ENCODE data around the gene P2RY6.
A peak's percentile ranks its signal among the peaks of the same experiment; 100 is the strongest.

P2RY6 gene

GRCh38 chr11:73288192-73288872 is 16.2 kb downstream of the P2RY6 start:
- no peak overlapping the region for H3K4me2 ChIP-seq (ENCODE audit: insufficient read depth, low read length)
- H4K20me1 ChIP-seq (ENCODE audit: insufficient read depth, low read length), result no peaks in the 10 kb centered on the region; the same call in 1 of the 2 replicates
- H3K79me2 ChIP-seq (ENCODE audit: insufficient read depth, low read length), result no peaks in the 10 kb centered on the region
- H3K4me1 ChIP-seq (ENCODE audit: insufficient read depth, low read length), result peaks cover 6% of the 10 kb centered on the region
- H2AFZ ChIP-seq (ENCODE audit: low read depth, low read length), result no peak overlapping the region
- H3K9me3 ChIP-seq (ENCODE audit: insufficient read depth, low read length, severe bottlenecking), result no peaks in the 10 kb centered on the region
- TF ChIP-seq EZH2 (IDR thresholded peaks at IDR 0.05; ENCODE audit: borderline replicate concordance, low read depth, low read length, severe bottlenecking), result no peak
- H3K27ac ChIP-seq (ENCODE audit: low read length), result no peak overlapping the region
- ATAC-seq (ENCODE audit: insufficient read depth, low read depth) (no peak), DNase-seq (no peak)
- no peak overlapping the region for H3K4me3 ChIP-seq (ENCODE audit: low read depth in 1 of 2, low read length in 2 of 2)
- H3K9ac ChIP-seq (ENCODE audit: low read depth, low read length), result no peak overlapping the region
- H3K36me3 ChIP-seq (ENCODE audit: insufficient read depth, low read length), result no peaks in the 10 kb centered on the region
- H3K27me3 ChIP-seq (ENCODE audit: insufficient read depth, low read length, poor library complexity), result no peaks in the 10 kb centered on the region

- peak; percentile 85 for ATAC-seq (ENCODE audit: insufficient read depth, low read depth)
Observed at GRCh38 chr11:73288873-73289707, 17.0 kb downstream of the P2RY6 start.

DNA sequence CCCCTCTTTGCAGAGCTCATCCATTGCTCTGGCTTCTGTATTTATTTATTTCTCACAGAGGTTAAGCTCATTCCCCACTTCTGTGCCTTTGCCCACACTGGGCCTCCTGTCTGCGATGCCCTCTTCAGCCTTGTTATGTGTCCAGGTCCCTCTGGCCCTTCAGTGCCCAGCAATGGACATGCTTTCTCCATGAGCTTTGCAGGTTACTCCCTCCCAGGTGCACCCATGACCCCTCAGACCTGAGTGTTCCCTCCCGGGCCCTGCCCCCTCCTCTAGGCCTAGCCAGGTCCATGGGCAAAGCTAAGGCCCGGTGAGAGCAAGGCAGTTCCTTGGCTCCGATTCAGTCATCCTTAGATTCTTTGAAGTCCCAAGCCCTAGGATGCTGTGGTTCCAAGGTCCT is 18.4 kb downstream of the P2RY6 start:
- Histone ChIP-seq H3K9me3 (ENCODE audit: insufficient read depth, low read length, severe bottlenecking) (no peaks in the 10 kb centered on the region), H4K20me1 (ENCODE audit: insufficient read depth, low read length) (no peaks in the 10 kb centered on the region; the same call in 1 of the 2 replicates), H3K4me3 (ENCODE audit: low read depth in 1 of 2, low read length in 2 of 2) (no peak overlapping the region), H2AFZ (ENCODE audit: low read depth, low read length) (no peak overlapping the region), H3K9ac (ENCODE audit: low read depth, low read length) (no peak overlapping the region), H3K36me3 (ENCODE audit: insufficient read depth, low read length) (no peaks in the 10 kb centered on the region), H3K79me2 (ENCODE audit: insufficient read depth, low read length) (no peaks in the 10 kb centered on the region), H3K4me2 (ENCODE audit: insufficient read depth, low read length) (no peak overlapping the region), H3K27ac (ENCODE audit: low read length) (no peak overlapping the region), H3K4me1 (ENCODE audit: insufficient read depth, low read length) (peaks cover 6% of the 10 kb centered on the region), H3K27me3 (ENCODE audit: insufficient read depth, low read length, poor library complexity) (peaks cover 8% of the 10 kb centered on the region)
- no peak for DNase-seq
- no peak for TF ChIP-seq EZH2 (IDR thresholded peaks at IDR 0.05; ENCODE audit: borderline replicate concordance, low read depth, low read length, severe bottlenecking)
- TF ChIP-seq, protein P1, sequence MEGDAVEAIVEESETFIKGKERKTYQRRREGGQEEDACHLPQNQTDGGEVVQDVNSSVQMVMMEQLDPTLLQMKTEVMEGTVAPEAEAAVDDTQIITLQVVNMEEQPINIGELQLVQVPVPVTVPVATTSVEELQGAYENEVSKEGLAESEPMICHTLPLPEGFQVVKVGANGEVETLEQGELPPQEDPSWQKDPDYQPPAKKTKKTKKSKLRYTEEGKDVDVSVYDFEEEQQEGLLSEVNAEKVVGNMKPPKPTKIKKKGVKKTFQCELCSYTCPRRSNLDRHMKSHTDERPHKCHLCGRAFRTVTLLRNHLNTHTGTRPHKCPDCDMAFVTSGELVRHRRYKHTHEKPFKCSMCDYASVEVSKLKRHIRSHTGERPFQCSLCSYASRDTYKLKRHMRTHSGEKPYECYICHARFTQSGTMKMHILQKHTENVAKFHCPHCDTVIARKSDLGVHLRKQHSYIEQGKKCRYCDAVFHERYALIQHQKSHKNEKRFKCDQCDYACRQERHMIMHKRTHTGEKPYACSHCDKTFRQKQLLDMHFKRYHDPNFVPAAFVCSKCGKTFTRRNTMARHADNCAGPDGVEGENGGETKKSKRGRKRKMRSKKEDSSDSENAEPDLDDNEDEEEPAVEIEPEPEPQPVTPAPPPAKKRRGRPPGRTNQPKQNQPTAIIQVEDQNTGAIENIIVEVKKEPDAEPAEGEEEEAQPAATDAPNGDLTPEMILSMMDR (IDR thresholded peaks at IDR 0.05; ENCODE audit: borderline replicate concordance, extremely low read depth, low read length, poor library complexity, severe bottlenecking), result no peak
- ATAC-seq (ENCODE audit: insufficient read depth, low read depth), result no peak

More at GRCh38 chr11:73288873-73289707, 17.0 kb downstream of the P2RY6 start:
- H3K4me3 ChIP-seq (ENCODE audit: low read depth in 1 of 2, low read length in 2 of 2), result no peak overlapping the region
- peaks cover 4% of the 10 kb centered on the region for H3K27me3 ChIP-seq (ENCODE audit: insufficient read depth, low read length, poor library complexity)
- DNase-seq, result peak; percentile 68
- H2AFZ ChIP-seq (ENCODE audit: low read depth, low read length), result no peak overlapping the region
- H3K9me3 ChIP-seq (ENCODE audit: insufficient read depth, low read length, severe bottlenecking), result no peaks in the 10 kb centered on the region
- no peak for TF ChIP-seq EZH2 (IDR thresholded peaks at IDR 0.05; ENCODE audit: borderline replicate concordance, low read depth, low read length, severe bottlenecking)
- TF ChIP-seq, protein P1 (IDR thresholded peaks at IDR 0.05; ENCODE audit: borderline replicate concordance, extremely low read depth, low read length, poor library complexity, severe bottlenecking), result peak; percentile 91
- no peak overlapping the region for H3K27ac ChIP-seq (ENCODE audit: low read length)
- H4K20me1 ChIP-seq (ENCODE audit: insufficient read depth, low read length), result no peaks in the 10 kb centered on the region; the same call in 1 of the 2 replicates
- H3K4me1 ChIP-seq (ENCODE audit: insufficient read depth, low read length), result peaks cover 6% of the 10 kb centered on the region
- H3K36me3 ChIP-seq (ENCODE audit: insufficient read depth, low read length), result no peaks in the 10 kb centered on the region
- H3K79me2 ChIP-seq (ENCODE audit: insufficient read depth, low read length), result no peaks in the 10 kb centered on the region
- no peak overlapping the region for H3K9ac ChIP-seq (ENCODE audit: low read depth, low read length)
- H3K4me2 ChIP-seq (ENCODE audit: insufficient read depth, low read length), result no peak overlapping the region

DNA sequence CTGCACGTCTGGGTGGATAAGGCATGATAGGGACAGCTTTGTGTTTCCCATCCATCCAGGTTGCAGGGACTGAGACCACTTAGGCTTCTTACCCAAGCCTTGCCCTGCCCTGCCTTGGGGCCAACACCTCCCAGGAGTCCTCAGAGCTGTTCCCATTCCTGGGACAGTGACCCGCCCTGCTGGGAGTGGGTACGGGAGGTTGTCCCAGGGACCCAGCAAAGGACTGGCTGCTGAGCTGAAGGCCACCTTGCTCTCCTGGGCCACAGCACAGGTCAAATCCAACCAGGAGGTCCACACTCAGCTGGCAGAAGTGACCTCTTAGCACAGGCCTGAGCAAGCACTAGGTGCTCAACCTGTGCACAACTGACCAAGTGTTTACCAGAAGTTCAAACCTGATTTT is 19.1 kb downstream of the P2RY6 start:
- no peak overlapping the region for H3K9ac ChIP-seq (ENCODE audit: low read depth, low read length)
- H3K27me3 ChIP-seq (ENCODE audit: insufficient read depth, low read length, poor library complexity), result peaks cover 8% of the 10 kb centered on the region
- ATAC-seq (ENCODE audit: insufficient read depth, low read depth) (no peak), DNase-seq (no peak)
- TF ChIP-seq, protein P1 (IDR thresholded peaks at IDR 0.05; ENCODE audit: borderline replicate concordance, extremely low read depth, low read length, poor library complexity, severe bottlenecking), result no peak
- no peak for TF ChIP-seq EZH2 (IDR thresholded peaks at IDR 0.05; ENCODE audit: borderline replicate concordance, low read depth, low read length, severe bottlenecking)
- H3K4me2 ChIP-seq (ENCODE audit: insufficient read depth, low read length), result no peak overlapping the region
- no peak overlapping the region for H3K27ac ChIP-seq (ENCODE audit: low read length)
- no peaks in the 10 kb centered on the region for H3K79me2 ChIP-seq (ENCODE audit: insufficient read depth, low read length)
- no peak overlapping the region for H2AFZ ChIP-seq (ENCODE audit: low read depth, low read length)
- H3K4me1 ChIP-seq (ENCODE audit: insufficient read depth, low read length), result peaks cover 6% of the 10 kb centered on the region
- no peak overlapping the region for H3K4me3 ChIP-seq (ENCODE audit: low read depth in 1 of 2, low read length in 2 of 2)
- no peaks in the 10 kb centered on the region for H3K9me3 ChIP-seq (ENCODE audit: insufficient read depth, low read length, severe bottlenecking)
- no peaks in the 10 kb centered on the region for H3K36me3 ChIP-seq (ENCODE audit: insufficient read depth, low read length)
- no peaks in the 10 kb centered on the region; the same call in 1 of the 2 replicates for H4K20me1 ChIP-seq (ENCODE audit: insufficient read depth, low read length)

All from DND-41 (cell line).